GM23338 (cell line): ENCODE measurements around the gene GPR63. TPM values are rescaled to one million over a fixed set of nuclear protein-coding genes. Genes with fewer than 3 reads are reported as not detected.

Experiments
- ATAC-seq: fragments of 200-7000 bp; cut with Tn5 transposase; 3 replicates; pipeline ENCODE4 v1.9.1; 2020
- DNase-seq: peaks from one replicate; pipeline ENCODE4 v3.0.0-alpha.2; 2015; ENCODE audit warnings: low spot score
- H2AFZ ChIP-seq: fragments of 200-600 bp; sonication (generic); 2 replicates; pipeline ENCODE4 v1.8.0; 2016; ENCODE audit warnings: antibody characterized with exemption, mild to moderate bottlenecking, moderate library complexity
- H3F3A ChIP-seq: fragments of 200-600 bp; sonication (generic); replicated peaks from 2 replicates; pipeline ENCODE4 v1.8.0; 2017; ENCODE audit warnings: antibody characterized with exemption, mixed run types, low read depth
- H3K27ac ChIP-seq: fragments of 200-600 bp; sonication (generic); 2 replicates; pipeline ENCODE4 v1.6.1; 2016; ENCODE audit warnings: low read depth
- H3K27me3 ChIP-seq: fragments of 200-600 bp; sonication (generic); 2 replicates; pipeline ENCODE4 v1.8.0; 2016; ENCODE audit warnings: mild to moderate bottlenecking, mixed run types, moderate library complexity; ENCODE audit not compliant: insufficient read depth
- H3K36me3 ChIP-seq: fragments of 200-600 bp; sonication (generic); 2 replicates; pipeline ENCODE4 v1.8.0; 2016; ENCODE audit warnings: mild to moderate bottlenecking; ENCODE audit not compliant: insufficient read depth
- H3K4me1 ChIP-seq: fragments of 200-600 bp; sonication (generic); 2 replicates; pipeline ENCODE4 v1.8.0; 2016; ENCODE audit warnings: mild to moderate bottlenecking, moderate library complexity; ENCODE audit not compliant: insufficient read depth
- H3K4me2 ChIP-seq: fragments of 200-600 bp; sonication (generic); 2 replicates; pipeline ENCODE4 v1.7.1; 2017; ENCODE audit warnings: mixed run types
- H3K4me3 ChIP-seq: fragments of 200-600 bp; sonication (generic); 2 replicates; pipeline ENCODE4 v1.6.1; 2016; ENCODE audit warnings: mixed run types
- H3K79me2 ChIP-seq: fragments of 200-600 bp; sonication (generic); replicated peaks from 2 replicates; pipeline ENCODE4 v1.8.0; 2017; ENCODE audit warnings: mild to moderate bottlenecking; ENCODE audit not compliant: insufficient read depth
- H3K9me2 ChIP-seq: fragments of 200-600 bp; sonication (generic); 2 replicates; pipeline ENCODE4 v1.8.0; 2017; ENCODE audit not compliant: insufficient read depth
- H4K20me1 ChIP-seq: fragments of 200-600 bp; sonication (generic); replicated peaks from 2 replicates; pipeline ENCODE4 v1.8.0; 2017; ENCODE audit warnings: mild to moderate bottlenecking; ENCODE audit not compliant: insufficient read depth
- H3K27ac Mint-ChIP-seq: 2 replicates; pipeline ENCODE4 v1.8.0; 2020; ENCODE audit warnings: inconsistent platforms, mild to moderate bottlenecking, moderate library complexity, mixed read lengths
- H3K27me3 Mint-ChIP-seq: 3 replicates; pipeline ENCODE4 v1.8.0; 2022; ENCODE audit warnings: low read depth, mild to moderate bottlenecking, moderate library complexity, mixed read lengths, inconsistent platforms; ENCODE audit not compliant: insufficient read depth, poor library complexity
- H3K36me3 Mint-ChIP-seq: 3 replicates; pipeline ENCODE4 v1.8.0; 2021; ENCODE audit warnings: low read depth, mild to moderate bottlenecking, inconsistent platforms, moderate library complexity, mixed read lengths
- H3K4me1 Mint-ChIP-seq: 3 replicates; pipeline ENCODE4 v1.8.0; 2020; ENCODE audit warnings: mild to moderate bottlenecking, inconsistent platforms, mixed read lengths
- H3K4me3 Mint-ChIP-seq: 3 replicates; pipeline ENCODE4 v1.8.0; 2021; ENCODE audit warnings: moderate library complexity, mild to moderate bottlenecking, inconsistent platforms, mixed read lengths
- H3K9me3 Mint-ChIP-seq: 3 replicates; pipeline ENCODE4 v1.8.0; 2020; ENCODE audit warnings: moderate library complexity, mild to moderate bottlenecking, inconsistent platforms, mixed read lengths
- CREB1 ChIP-seq: fragments of 250-450 bp; sonication (Bioruptor Pico); IDR thresholded peaks from 2 replicates; pipeline ENCODE4 v1.5.0; 2020; ENCODE audit warnings: low read depth, mild to moderate bottlenecking, moderate library complexity
- EZH2 ChIP-seq: fragments of 200-600 bp; sonication (generic); IDR thresholded peaks from one replicate; pipeline ENCODE4 v1.8.0; 2017; ENCODE audit warnings: antibody characterized with exemption, mild to moderate bottlenecking, low read depth; ENCODE audit not compliant: unreplicated experiment
- EZH2phosphoT487 ChIP-seq: fragments of 200-600 bp; sonication (generic); IDR thresholded peaks from one replicate; pipeline ENCODE4 v1.8.1; 2018; ENCODE audit warnings: antibody characterized with exemption; ENCODE audit not compliant: unreplicated experiment
- JUNB ChIP-seq: IDR thresholded peaks from one replicate; pipeline ENCODE4 v1.6.1; 2016; ENCODE audit warnings: antibody characterized with exemption; ENCODE audit not compliant: unreplicated experiment
- NANOG ChIP-seq: IDR thresholded peaks from 2 replicates; pipeline ENCODE4 v1.6.1; 2016; ENCODE audit warnings: antibody characterized with exemption, borderline replicate concordance
- POLR2AphosphoS5 ChIP-seq: IDR thresholded peaks from 2 replicates; pipeline ENCODE4 v1.6.1; 2016; ENCODE audit warnings: antibody characterized with exemption, low read depth
- STAT1 ChIP-seq: IDR thresholded peaks from one replicate; pipeline ENCODE4 v1.6.1; 2016; ENCODE audit warnings: antibody characterized with exemption; ENCODE audit not compliant: unreplicated experiment
- ZNF114 ChIP-seq: fragments of 250-450 bp; sonication (Bioruptor Pico); IDR thresholded peaks from 2 replicates; pipeline ENCODE4 v1.5.0; 2020; ENCODE audit warnings: mild to moderate bottlenecking, moderate library complexity
- ZNF331 ChIP-seq: fragments of 250-450 bp; sonication (Bioruptor Pico); IDR thresholded peaks from 2 replicates; pipeline ENCODE4 v1.5.0; 2020; ENCODE audit warnings: low read depth, mild to moderate bottlenecking, moderate library complexity
- ZNF462 ChIP-seq: fragments of 250-450 bp; sonication (Bioruptor Pico); IDR thresholded peaks from 2 replicates; pipeline ENCODE4 v1.5.0; 2020; ENCODE audit warnings: mild to moderate bottlenecking, moderate library complexity
- polyA plus RNA-seq: library from polyadenylated mRNA; unstranded; fragments of >200 nt; fragmentation: Nextera tagmentation; extraction: Ambion mirVana; gene quantifications from 2 replicates; pipeline ENCODE4 v1.2.1, GENCODE V29; 2016
- total RNA-seq: library from RNA; depleted of rRNA; stranded (reverse); fragments of >200 nt; shearing (Covaris generic); gene quantifications from 2 replicates; pipeline ENCODE4 v1.2.3, GENCODE V29; 2014
- TF ChIP-seq, protein P1 (sequence below), 2 experiments: fragments of 200-600 bp in 1 of 2; sonication (generic) in 1 of 2; conservative IDR thresholded peaks; 2 replicates each; pipeline versions ENCODE4 v1.5.1 to v1.6.1; 2016 to 2017; ENCODE audit warnings: antibody characterized with exemption in 2 of 2, low read depth in 2 of 2, mild to moderate bottlenecking in 2 of 2, moderate library complexity in 1 of 2
- TF ChIP-seq, protein P2 (sequence below): IDR thresholded peaks from one replicate; pipeline ENCODE4 v1.6.1; 2018; ENCODE audit warnings: antibody characterized with exemption; ENCODE audit not compliant: unreplicated experiment

The GPR63 gene
- total and polyA plus RNA-seq, 2 experiments from 2014 or later = 5.4 to 19.3 TPM

- TF ChIP-seq, protein P1, sequence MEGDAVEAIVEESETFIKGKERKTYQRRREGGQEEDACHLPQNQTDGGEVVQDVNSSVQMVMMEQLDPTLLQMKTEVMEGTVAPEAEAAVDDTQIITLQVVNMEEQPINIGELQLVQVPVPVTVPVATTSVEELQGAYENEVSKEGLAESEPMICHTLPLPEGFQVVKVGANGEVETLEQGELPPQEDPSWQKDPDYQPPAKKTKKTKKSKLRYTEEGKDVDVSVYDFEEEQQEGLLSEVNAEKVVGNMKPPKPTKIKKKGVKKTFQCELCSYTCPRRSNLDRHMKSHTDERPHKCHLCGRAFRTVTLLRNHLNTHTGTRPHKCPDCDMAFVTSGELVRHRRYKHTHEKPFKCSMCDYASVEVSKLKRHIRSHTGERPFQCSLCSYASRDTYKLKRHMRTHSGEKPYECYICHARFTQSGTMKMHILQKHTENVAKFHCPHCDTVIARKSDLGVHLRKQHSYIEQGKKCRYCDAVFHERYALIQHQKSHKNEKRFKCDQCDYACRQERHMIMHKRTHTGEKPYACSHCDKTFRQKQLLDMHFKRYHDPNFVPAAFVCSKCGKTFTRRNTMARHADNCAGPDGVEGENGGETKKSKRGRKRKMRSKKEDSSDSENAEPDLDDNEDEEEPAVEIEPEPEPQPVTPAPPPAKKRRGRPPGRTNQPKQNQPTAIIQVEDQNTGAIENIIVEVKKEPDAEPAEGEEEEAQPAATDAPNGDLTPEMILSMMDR (conservative IDR thresholded peaks at IDR 0.05; ENCODE audit: low read depth in 2 of 2) = no peak
- no peak for TF ChIP-seq ZNF114 (CRISPR knock-in tag)
- TF ChIP-seq JUNB = no peak
- TF ChIP-seq NANOG = no peak
- TF ChIP-seq CREB1 (CRISPR knock-in tag) = no peak
- no peak for TF ChIP-seq POLR2AphosphoS5
- TF ChIP-seq ZNF331 (CRISPR knock-in tag) = no peak
- TF ChIP-seq EZH2phosphoT487 = no peak
- TF ChIP-seq, protein P2, sequence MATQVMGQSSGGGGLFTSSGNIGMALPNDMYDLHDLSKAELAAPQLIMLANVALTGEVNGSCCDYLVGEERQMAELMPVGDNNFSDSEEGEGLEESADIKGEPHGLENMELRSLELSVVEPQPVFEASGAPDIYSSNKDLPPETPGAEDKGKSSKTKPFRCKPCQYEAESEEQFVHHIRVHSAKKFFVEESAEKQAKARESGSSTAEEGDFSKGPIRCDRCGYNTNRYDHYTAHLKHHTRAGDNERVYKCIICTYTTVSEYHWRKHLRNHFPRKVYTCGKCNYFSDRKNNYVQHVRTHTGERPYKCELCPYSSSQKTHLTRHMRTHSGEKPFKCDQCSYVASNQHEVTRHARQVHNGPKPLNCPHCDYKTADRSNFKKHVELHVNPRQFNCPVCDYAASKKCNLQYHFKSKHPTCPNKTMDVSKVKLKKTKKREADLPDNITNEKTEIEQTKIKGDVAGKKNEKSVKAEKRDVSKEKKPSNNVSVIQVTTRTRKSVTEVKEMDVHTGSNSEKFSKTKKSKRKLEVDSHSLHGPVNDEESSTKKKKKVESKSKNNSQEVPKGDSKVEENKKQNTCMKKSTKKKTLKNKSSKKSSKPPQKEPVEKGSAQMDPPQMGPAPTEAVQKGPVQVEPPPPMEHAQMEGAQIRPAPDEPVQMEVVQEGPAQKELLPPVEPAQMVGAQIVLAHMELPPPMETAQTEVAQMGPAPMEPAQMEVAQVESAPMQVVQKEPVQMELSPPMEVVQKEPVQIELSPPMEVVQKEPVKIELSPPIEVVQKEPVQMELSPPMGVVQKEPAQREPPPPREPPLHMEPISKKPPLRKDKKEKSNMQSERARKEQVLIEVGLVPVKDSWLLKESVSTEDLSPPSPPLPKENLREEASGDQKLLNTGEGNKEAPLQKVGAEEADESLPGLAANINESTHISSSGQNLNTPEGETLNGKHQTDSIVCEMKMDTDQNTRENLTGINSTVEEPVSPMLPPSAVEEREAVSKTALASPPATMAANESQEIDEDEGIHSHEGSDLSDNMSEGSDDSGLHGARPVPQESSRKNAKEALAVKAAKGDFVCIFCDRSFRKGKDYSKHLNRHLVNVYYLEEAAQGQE = no peak
- TF ChIP-seq EZH2 = no peak
- no peaks in the 10 kb centered on the region; the same call in 2 of the 3 replicates for H3K36me3 Mint-ChIP-seq
- no peak overlapping the region for H3K4me2 ChIP-seq
- DNase-seq (no peak), ATAC-seq (no peak)
- no peaks in the 10 kb centered on the region for H3K4me1 Mint-ChIP-seq
- H3K4me3 Mint-ChIP-seq = no peak overlapping the region
- no peak overlapping the region for H3K4me3 ChIP-seq
- H3K27ac Mint-ChIP-seq = no peak overlapping the region
- no peaks in the 10 kb centered on the region for H4K20me1 ChIP-seq
- H3K4me1 ChIP-seq = no peaks in the 10 kb centered on the region
- H3K9me2 ChIP-seq = no peaks in the 10 kb centered on the region
- H3F3A ChIP-seq = no peaks in the 10 kb centered on the region
- no peak overlapping the region for H2AFZ ChIP-seq
- no peaks in the 10 kb centered on the region for H3K79me2 ChIP-seq
- H3K36me3 ChIP-seq = no peaks in the 10 kb centered on the region
- H3K27me3 Mint-ChIP-seq = no peaks in the 10 kb centered on the region
- no peaks in the 10 kb centered on the region for H3K27me3 ChIP-seq
- peaks cover 10% of the 10 kb centered on the region; the same call in 2 of the 3 replicates for H3K9me3 Mint-ChIP-seq
- no peak overlapping the region for H3K27ac ChIP-seq
Measured at GRCh38 chr6:96849615-96850014, 12.3 kb upstream of the GPR63 start.

DNA sequence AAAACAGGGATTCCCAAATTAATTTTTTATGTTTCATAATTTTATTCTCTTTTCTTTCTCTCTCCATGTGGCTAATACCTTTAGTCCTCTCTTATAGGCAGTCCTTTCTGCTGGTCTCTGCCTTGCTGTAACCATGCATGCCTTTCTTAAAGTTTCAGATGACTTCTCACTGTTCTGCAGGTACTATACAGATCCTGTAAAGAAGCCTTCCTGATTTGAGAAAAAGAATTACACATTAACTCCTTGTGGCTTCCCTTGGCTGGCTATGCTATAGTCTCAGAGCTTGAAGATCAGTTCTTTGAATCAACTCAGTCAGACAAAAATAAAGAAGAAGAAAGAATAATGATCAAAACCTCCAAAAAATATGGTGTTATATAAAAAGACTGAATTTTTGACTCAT, 7.3 kb upstream of the GPR63 start:
- Mint-ChIP-seq H3K27ac (no peak overlapping the region), H3K9me3 (no peaks in the 10 kb centered on the region), H3K36me3 (no peaks in the 10 kb centered on the region), H3K4me1 (no peaks in the 10 kb centered on the region), H3K27me3 (peaks cover 2% of the 10 kb centered on the region), H3K4me3 (no peak overlapping the region)
- no peaks in the 10 kb centered on the region for H3K4me1 ChIP-seq
- H3K27me3 ChIP-seq = no peaks in the 10 kb centered on the region
- ATAC-seq (no peak), DNase-seq (no peak)
- no peak overlapping the region for H3K4me3 ChIP-seq
- H3K79me2 ChIP-seq = no peaks in the 10 kb centered on the region
- no peaks in the 10 kb centered on the region for H3K36me3 ChIP-seq
- no peaks in the 10 kb centered on the region for H4K20me1 ChIP-seq
- no peak overlapping the region for H3K27ac ChIP-seq
- H2AFZ ChIP-seq = no peak overlapping the region
- H3K4me2 ChIP-seq = no peak overlapping the region
- H3F3A ChIP-seq = no peaks in the 10 kb centered on the region
- H3K9me2 ChIP-seq = no peaks in the 10 kb centered on the region; the same call in 1 of the 2 replicates
- TF ChIP-seq EZH2phosphoT487 (no peak), STAT1 (no peak), ZNF331 (CRISPR knock-in tag) (no peak), ZNF462 (CRISPR knock-in tag) (no peak), NANOG (no peak)
